Trophoblast cell (in vitro differentiated cells and primary cell): ENCODE measurements around the gene PDHB.

Source experiments
- DNase-seq, 2 donors: peaks; one replicate each; pipeline ENCODE4 v3.0.0-alpha.2; 2016
- H2AFZ ChIP-seq: 2 replicates; pipeline ENCODE4 v1.6.1; 2013; ENCODE audit warnings: low read length, moderate library complexity, mild to moderate bottlenecking; ENCODE audit not compliant: insufficient read depth, poor library complexity
- H2AK5ac ChIP-seq: 2 replicates; pipeline ENCODE4 v1.6.1; 2013; ENCODE audit warnings: mild to moderate bottlenecking, low read length
- H2BK120ac ChIP-seq: 2 replicates; pipeline ENCODE4 v1.6.1; 2013; ENCODE audit warnings: low read length, mild to moderate bottlenecking, moderate library complexity; ENCODE audit not compliant: insufficient read depth, poor library complexity
- H2BK12ac ChIP-seq: 2 replicates; pipeline ENCODE4 v1.6.1; 2013; ENCODE audit warnings: mild to moderate bottlenecking, low read length, moderate library complexity
- H2BK5ac ChIP-seq: 2 replicates; pipeline ENCODE4 v1.6.1; 2013; ENCODE audit warnings: low read length, low read depth, moderate library complexity, mild to moderate bottlenecking; ENCODE audit not compliant: poor library complexity
- H3K14ac ChIP-seq: 2 replicates; pipeline ENCODE4 v1.6.1; 2013; ENCODE audit warnings: mild to moderate bottlenecking, low read length
- H3K18ac ChIP-seq: 2 replicates; pipeline ENCODE4 v1.6.1; 2013; ENCODE audit warnings: mild to moderate bottlenecking, low read length
- H3K23ac ChIP-seq: 2 replicates; pipeline ENCODE4 v1.6.1; 2013; ENCODE audit warnings: low read length
- H3K27ac ChIP-seq: 2 replicates; pipeline ENCODE4 v1.5.1; 2013; ENCODE audit warnings: low read depth, mild to moderate bottlenecking, inconsistent platforms, low read length, moderate library complexity
- H3K27me3 ChIP-seq: 2 replicates; pipeline ENCODE4 v1.6.1; 2013; ENCODE audit warnings: inconsistent platforms, mild to moderate bottlenecking, low read length, moderate library complexity; ENCODE audit not compliant: insufficient read depth
- H3K36me3 ChIP-seq, 2 experiments: 1 replicate in 1 of 2; 2 replicates in 1 of 2; pipeline ENCODE4 v1.6.1; 2013; ENCODE audit warnings: low read length in 2 of 2, mild to moderate bottlenecking in 2 of 2, moderate library complexity in 1 of 2; ENCODE audit not compliant: insufficient read depth in 2 of 2, control insufficient read depth in 1 of 2
- H3K4ac ChIP-seq: 2 replicates; pipeline ENCODE4 v1.6.1; 2013; ENCODE audit warnings: low read depth, mild to moderate bottlenecking, low read length, moderate library complexity
- H3K4me1 ChIP-seq, 2 experiments: 1 replicate in 1 of 2; 2 replicates in 1 of 2; pipeline ENCODE4 v1.6.1; 2013; ENCODE audit warnings: low read length in 2 of 2, mild to moderate bottlenecking in 2 of 2, moderate library complexity in 1 of 2; ENCODE audit not compliant: insufficient read depth in 2 of 2, control insufficient read depth in 1 of 2
- H3K4me2 ChIP-seq: 2 replicates; pipeline ENCODE4 v1.6.1; 2013; ENCODE audit warnings: inconsistent platforms, mild to moderate bottlenecking, low read length, moderate library complexity
- H3K4me3 ChIP-seq: 2 replicates; pipeline ENCODE4 v1.5.1; 2013; ENCODE audit warnings: mild to moderate bottlenecking, low read depth, low read length, inconsistent platforms
- H3K79me1 ChIP-seq: one replicate; pipeline ENCODE4 v1.6.1; 2013; ENCODE audit warnings: low read length
- H3K79me2 ChIP-seq: 2 replicates; pipeline ENCODE4 v1.6.1; 2013; ENCODE audit warnings: low read length, mild to moderate bottlenecking; ENCODE audit not compliant: control insufficient read depth, insufficient read depth, poor library complexity
- H3K9ac ChIP-seq: 2 replicates; pipeline ENCODE4 v1.6.1; 2013; ENCODE audit warnings: mild to moderate bottlenecking, low read length
- H3K9me3 ChIP-seq: 2 replicates; pipeline ENCODE4 v1.6.1; 2013; ENCODE audit warnings: low read depth, mild to moderate bottlenecking, control low read depth, inconsistent platforms, low read length; ENCODE audit not compliant: insufficient read depth
- H4K12ac ChIP-seq: 2 replicates; pipeline ENCODE4 v1.6.1; 2013; ENCODE audit warnings: low read depth, mild to moderate bottlenecking, low read length, moderate library complexity
- H4K8ac ChIP-seq: 2 replicates; pipeline ENCODE4 v1.6.1; 2013; ENCODE audit warnings: low read depth, mild to moderate bottlenecking, low read length, moderate library complexity
- H4K91ac ChIP-seq: one replicate; pipeline ENCODE4 v1.6.1; 2013; ENCODE audit warnings: low read depth, mild to moderate bottlenecking, low read length, moderate library complexity
- WGBS: extraction: QIAGEN DNeasy Blood & Tissue Kit; methylation state at CpG from one replicate; pipeline ENCODE4 v1.1.7; 2013; ENCODE audit warnings: missing lambda C conversion rate; ENCODE audit not compliant: insufficient read length, insufficient coverage; ENCODE audit errors: extremely low coverage; 5-methylcytosine and 5-hydroxymethylcytosine counted together

The PDHB gene

GRCh38 chr3:58403513-58404109 lies 30.0 kb downstream of the PDHB start:
- H4K12ac ChIP-seq = no peak overlapping the region
- no peak overlapping the region for H3K9ac ChIP-seq
- H3K14ac ChIP-seq = no peak overlapping the region
- H4K8ac ChIP-seq = no peak overlapping the region
- H3K79me1 ChIP-seq = no peaks in the 10 kb centered on the region
- no peaks in the 10 kb centered on the region for H3K79me2 ChIP-seq
- no peak overlapping the region for H3K4me2 ChIP-seq
- H2AK5ac ChIP-seq = no peak overlapping the region
- no CpG with 5 or more reads among the region's 6 CpGs for WGBS
- DNase-seq = no peak
- H3K9me3 ChIP-seq = no peaks in the 10 kb centered on the region
- no peak overlapping the region for H2BK12ac ChIP-seq
- no peaks in the 10 kb centered on the region for H3K27me3 ChIP-seq
- no peak overlapping the region for H3K4me3 ChIP-seq
- H2BK120ac ChIP-seq = no peak overlapping the region
- H2BK5ac ChIP-seq = no peak overlapping the region
- H3K4ac ChIP-seq = no peak overlapping the region
- peaks cover under 1% of the 10 kb centered on the region in 2 experiments for H3K4me1 ChIP-seq
- no peak overlapping the region for H3K27ac ChIP-seq
- no peak overlapping the region for H3K18ac ChIP-seq
- no peak overlapping the region for H4K91ac ChIP-seq
- no peaks in the 10 kb centered on the region for H3K36me3 ChIP-seq
- no peak overlapping the region for H2AFZ ChIP-seq
- no peak overlapping the region for H3K23ac ChIP-seq

DNA sequence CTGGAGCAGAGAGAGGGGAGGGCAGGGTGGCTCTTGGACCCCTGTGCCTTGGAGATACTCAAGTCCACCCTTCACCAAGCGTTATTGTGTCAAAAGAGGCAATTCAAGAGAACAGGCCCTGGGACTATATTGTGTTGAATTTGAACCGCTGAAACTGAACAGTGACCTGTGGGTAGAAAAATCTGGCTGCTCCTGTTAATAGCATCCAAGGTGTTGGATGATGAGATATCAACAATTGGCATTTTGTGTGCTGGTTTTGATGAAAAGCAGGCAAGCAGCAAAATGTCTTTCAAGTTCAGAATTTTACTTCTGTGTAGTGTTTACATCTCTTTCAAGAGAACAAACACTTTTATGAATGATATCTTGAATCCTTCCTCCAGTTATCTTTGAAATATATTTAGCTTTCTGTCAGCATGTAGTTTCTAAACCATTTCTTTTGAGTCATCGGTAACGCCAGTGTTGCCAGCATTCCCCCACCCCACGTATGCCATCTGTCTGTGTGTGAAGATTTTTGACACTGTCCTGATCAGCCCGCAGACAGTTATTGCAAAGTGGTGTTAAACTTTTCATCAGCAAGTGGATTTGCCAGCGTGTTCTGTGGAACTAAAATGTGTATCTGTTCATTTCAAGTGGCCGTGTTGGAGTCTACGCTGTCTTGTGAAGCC lies 34.8 kb downstream of the PDHB start:
- no peak overlapping the region for H3K4me3 ChIP-seq
- no peak for DNase-seq
- no peaks in the 10 kb centered on the region for H3K27me3 ChIP-seq
- no peak overlapping the region for H3K4me2 ChIP-seq
- H3K36me3 ChIP-seq = no peaks in the 10 kb centered on the region
- no peaks in the 10 kb centered on the region for H3K9me3 ChIP-seq
- H3K27ac ChIP-seq = no peak overlapping the region
- no peak overlapping the region for H3K14ac ChIP-seq
- no peak overlapping the region for H2BK5ac ChIP-seq
- H2AFZ ChIP-seq = no peak overlapping the region
- H3K23ac ChIP-seq = no peak overlapping the region
- no peak overlapping the region for H3K18ac ChIP-seq
- H2BK120ac ChIP-seq = no peak overlapping the region
- no peak overlapping the region for H2AK5ac ChIP-seq
- H3K79me1 ChIP-seq = no peaks in the 10 kb centered on the region
- no peak overlapping the region for H4K8ac ChIP-seq
- H4K12ac ChIP-seq = no peak overlapping the region
- no peak overlapping the region for H4K91ac ChIP-seq
- H3K4me1 ChIP-seq = peaks cover 3 to 6% of the 10 kb centered on the region in 2 experiments
- H3K9ac ChIP-seq = no peak overlapping the region
- no peaks in the 10 kb centered on the region for H3K79me2 ChIP-seq
- H2BK12ac ChIP-seq = no peak overlapping the region
- no CpG with 5 or more reads among the region's 9 CpGs for WGBS
- H3K4ac ChIP-seq = no peak overlapping the region

DNA sequence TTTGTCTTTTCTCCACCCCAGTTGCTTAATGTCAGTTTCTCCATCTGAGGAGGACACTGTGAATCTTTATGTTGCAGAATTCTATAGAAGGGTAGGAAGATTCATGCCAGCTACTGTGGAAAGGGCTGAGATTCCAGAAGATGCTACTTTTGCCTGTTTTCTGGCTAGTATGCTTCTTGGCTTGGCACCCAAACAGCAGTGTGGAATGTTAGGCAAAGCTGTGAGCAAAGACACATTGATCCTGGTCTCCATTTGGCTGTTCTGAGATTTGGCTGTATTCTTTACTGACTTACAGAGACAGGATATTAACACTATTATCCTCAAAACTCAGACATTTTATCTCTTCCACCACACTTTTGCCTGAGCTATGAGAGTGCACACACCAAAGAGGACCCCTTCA lies 39.3 kb downstream of the PDHB start:
- Histone ChIP-seq H2BK5ac (no peak overlapping the region), H3K79me1 (no peaks in the 10 kb centered on the region), H2AK5ac (no peak overlapping the region), H3K4me1 (peaks cover 3 to 6% of the 10 kb centered on the region in 2 experiments), H3K23ac (no peak overlapping the region), H3K4ac (no peak overlapping the region), H4K91ac (no peak overlapping the region), H3K36me3 (no peaks in the 10 kb centered on the region), H3K4me3 (no peak overlapping the region), H2BK120ac (no peak overlapping the region), H3K79me2 (no peaks in the 10 kb centered on the region), H4K12ac (no peak overlapping the region), H3K14ac (no peak overlapping the region), H3K9me3 (no peaks in the 10 kb centered on the region), H4K8ac (no peak overlapping the region), H2BK12ac (no peak overlapping the region), H3K27me3 (no peaks in the 10 kb centered on the region), H3K9ac (no peak overlapping the region), H3K27ac (no peak overlapping the region), H3K18ac (no peak overlapping the region), H2AFZ (no peak overlapping the region), H3K4me2 (no peak overlapping the region)
- DNase-seq = no peak

GRCh38 chr3:58392181-58392580 lies 41.5 kb downstream of the PDHB start:
- WGBS = no CpG with 5 or more reads among the region's 3 CpGs
- Histone ChIP-seq H2AK5ac (no peak overlapping the region), H2BK120ac (no peak overlapping the region)

More at GRCh38 chr3:58392181-58392580, 41.5 kb downstream of the PDHB start:
- no peak overlapping the region for H4K12ac ChIP-seq
- no peak overlapping the region for H3K9ac ChIP-seq
- no peak overlapping the region for H4K91ac ChIP-seq
- H3K4ac ChIP-seq = no peak overlapping the region
- peaks cover 6% of the 10 kb centered on the region in 2 experiments for H3K4me1 ChIP-seq
- no peak overlapping the region for H2BK12ac ChIP-seq
- no peaks in the 10 kb centered on the region for H3K36me3 ChIP-seq
- no peak overlapping the region for H4K8ac ChIP-seq
- peaks cover 7% of the 10 kb centered on the region for H3K79me1 ChIP-seq
- H3K27ac ChIP-seq = no peak overlapping the region
- no peak overlapping the region for H3K23ac ChIP-seq
- no peak overlapping the region for H2BK5ac ChIP-seq
- no peak overlapping the region for H2AFZ ChIP-seq
- H3K27me3 ChIP-seq = no peaks in the 10 kb centered on the region
- H3K4me3 ChIP-seq = no peak overlapping the region
- H3K14ac ChIP-seq = no peak overlapping the region
- H3K79me2 ChIP-seq = no peaks in the 10 kb centered on the region
- no peak overlapping the region for H3K4me2 ChIP-seq
- no peak for DNase-seq
- H3K9me3 ChIP-seq = no peaks in the 10 kb centered on the region
- no peak overlapping the region for H3K18ac ChIP-seq
